HT1080 (cell line): ENCODE results near the gene PRRC2B. TPM values are rescaled to one million over a fixed set of nuclear protein-coding genes. Genes with fewer than 3 reads are reported as not detected.
"Not testable (repeated sequence)": the region's sequence is repeated elsewhere in the genome, so short reads cannot be mapped to it uniquely, and the experiment has no call there.

Source experiments
- DNase-seq: peaks from one replicate; pipeline ENCODE4 v3.0.0-alpha.2; 2015; ENCODE audit warnings: low read depth
- total RNA-seq: library from RNA; depleted of rRNA; stranded (reverse); fragments of >200 nt; shearing (Covaris generic); gene quantifications from 2 replicates; pipeline ENCODE4 v1.2.3, GENCODE V29; 2014

Gene PRRC2B
- total RNA-seq, 1 experiment from 2014 or later: 49.9 TPM

- peak; percentile 78 for DNase-seq
Observed at GRCh38 chr9:131432597-131433301, 38.9 kb downstream of the PRRC2B start.

- no peak for DNase-seq
Observed at GRCh38 chr9:131433302-131433854, 39.5 kb downstream of the PRRC2B start.

GRCh38 chr9:131434673-131435072, 40.8 kb downstream of the PRRC2B start:
- DNase-seq: no peak

GRCh38 chr9:131436376-131436775, 42.5 kb downstream of the PRRC2B start:
- no peak for DNase-seq

GRCh38 chr9:131436865-131437271, 43.0 kb downstream of the PRRC2B start:
- DNase-seq: no peak

GRCh38 chr9:131438190-131438589, 44.3 kb downstream of the PRRC2B start:
- DNase-seq: no peak

GRCh38 chr9:131439224-131439623, 45.3 kb downstream of the PRRC2B start:
- DNase-seq: no peak

GRCh38 chr9:131441441-131441840, 47.6 kb downstream of the PRRC2B start:
- no peak for DNase-seq

- DNase-seq: no peak
Observed at GRCh38 chr9:131442351-131442750, 48.5 kb downstream of the PRRC2B start.

- no peak for DNase-seq
Observed at GRCh38 chr9:131443648-131444047, 49.8 kb downstream of the PRRC2B start.

GRCh38 chr9:131446276-131446675, 52.4 kb downstream of the PRRC2B start:
- DNase-seq: no peak

GRCh38 chr9:131447148-131447547, 53.3 kb downstream of the PRRC2B start:
- DNase-seq: no peak

GRCh38 chr9:131447600-131447999, 53.7 kb downstream of the PRRC2B start:
- DNase-seq: no peak

GRCh38 chr9:131448818-131449217, 54.9 kb downstream of the PRRC2B start:
- no peak for DNase-seq

GRCh38 chr9:131449276-131449675, 55.4 kb downstream of the PRRC2B start:
- no peak for DNase-seq

- no peak for DNase-seq
Observed at GRCh38 chr9:131454028-131454427, 60.1 kb downstream of the PRRC2B start.

GRCh38 chr9:131455655-131456054, 61.8 kb downstream of the PRRC2B start:
- DNase-seq: not testable (repeated sequence)

- DNase-seq: no peak
Observed at GRCh38 chr9:131457746-131458145, 63.9 kb downstream of the PRRC2B start.

- DNase-seq: no peak
Observed at GRCh38 chr9:131459056-131459455, 65.2 kb downstream of the PRRC2B start.

GRCh38 chr9:131461166-131461565, 67.3 kb downstream of the PRRC2B start:
- DNase-seq: no peak

- no peak for DNase-seq
Observed at GRCh38 chr9:131464354-131465000, 70.6 kb downstream of the PRRC2B start.

GRCh38 chr9:131465401-131465800, 71.5 kb downstream of the PRRC2B start:
- no peak for DNase-seq
